Naive thymus-derived CD4-positive, alpha-beta T cell (primary cell): Measurements from ENCODE around the gene SAMM50. TPM values are rescaled to one million over a fixed set of nuclear protein-coding genes. Genes with fewer than 3 reads are reported as not detected.

ENCODE experiments used
- ATAC-seq: fragments of 150-1000 bp; cut with Tn5 transposase; 2 replicates; pipeline ENCODE4 v1.10.0; 2021; ENCODE audit warnings: mild to moderate bottlenecking, moderate library complexity
- CTCF ChIA-PET: fragments of 350-600 bp; sonication (Branson Sonifier 250); formaldehyde crosslinking; loops from one replicate; lab custom pipeline; 2021; ENCODE audit warnings: antibody characterized with exemption; lab: Charles Lee
- POLR2A ChIA-PET: fragments of 350-600 bp; sonication (Branson Sonifier 250); formaldehyde crosslinking; loops from one replicate; lab custom pipeline; 2021; ENCODE audit warnings: antibody characterized with exemption, inconsistent platforms; lab: Charles Lee
- DNase-seq, 9 donors: peaks; one replicate each; pipeline versions ENCODE4 v3.0.0 to v3.0.0-alpha.2; 2020 to 2022; ENCODE audit warnings: mixed read lengths in 1 of 9
- H3K27ac ChIP-seq: one replicate; pipeline ENCODE4 v1.7.0; 2013; ENCODE audit warnings: mild to moderate bottlenecking, low read depth, low read length, moderate library complexity
- H3K27me3 ChIP-seq, 2 donors: one replicate each; pipeline ENCODE4 v1.7.0; 2013; ENCODE audit warnings: low read length in 2 of 2, mild to moderate bottlenecking in 2 of 2, moderate library complexity in 2 of 2; ENCODE audit not compliant: control insufficient read depth in 2 of 2, insufficient read depth in 2 of 2
- H3K36me3 ChIP-seq, 3 experiments: 1 replicate in 2 of 3; 2 replicates in 1 of 3; pipeline ENCODE4 v1.7.0; 2013; ENCODE audit warnings: low read length in 3 of 3, mild to moderate bottlenecking in 3 of 3, moderate library complexity in 1 of 3; ENCODE audit not compliant: insufficient read depth in 3 of 3, control insufficient read depth in 2 of 3
- H3K4me1 ChIP-seq, 2 donors: one replicate each; pipeline ENCODE4 v1.7.0; 2013; ENCODE audit warnings: low read length in 2 of 2, mild to moderate bottlenecking in 2 of 2, moderate library complexity in 1 of 2; ENCODE audit not compliant: control insufficient read depth in 2 of 2, insufficient read depth in 2 of 2
- H3K4me3 ChIP-seq: 2 replicates; pipeline ENCODE4 v1.7.0; 2013; ENCODE audit warnings: mild to moderate bottlenecking, low read length
- H3K9me3 ChIP-seq, 3 experiments: 1 replicate in 2 of 3; 2 replicates in 1 of 3; pipeline ENCODE4 v1.7.0; 2013; ENCODE audit warnings: low read length in 3 of 3; ENCODE audit not compliant: control insufficient read depth in 2 of 3
- H3K27ac Mint-ChIP-seq, 9 donors: one replicate each; pipeline ENCODE4 v1.8.0; 2020 to 2022; ENCODE audit warnings: mixed read lengths in 9 of 9, mild to moderate bottlenecking in 8 of 9, moderate library complexity in 5 of 9, inconsistent platforms in 2 of 9
- H3K27me3 Mint-ChIP-seq, 5 donors: one replicate each; pipeline ENCODE4 v1.8.0; 2021 to 2022; ENCODE audit warnings: mixed read lengths in 5 of 5, mild to moderate bottlenecking in 1 of 5
- H3K36me3 Mint-ChIP-seq, 5 donors: one replicate each; pipeline ENCODE4 v1.8.0; 2020 to 2022; ENCODE audit warnings: mixed read lengths in 5 of 5, mild to moderate bottlenecking in 3 of 5, inconsistent platforms in 1 of 5
- H3K4me1 Mint-ChIP-seq, 7 donors: one replicate each; pipeline ENCODE4 v1.8.0; 2020 to 2022; ENCODE audit warnings: mixed read lengths in 7 of 7, mild to moderate bottlenecking in 3 of 7, inconsistent platforms in 1 of 7
- H3K4me3 Mint-ChIP-seq, 10 donors: one replicate each; pipeline ENCODE4 v1.8.0; 2020 to 2022; ENCODE audit warnings: mild to moderate bottlenecking in 10 of 10, mixed read lengths in 10 of 10, moderate library complexity in 6 of 10, inconsistent platforms in 2 of 10
- H3K9me3 Mint-ChIP-seq, 11 donors: one replicate each; pipeline ENCODE4 v1.8.0; 2020 to 2022; ENCODE audit warnings: mixed read lengths in 11 of 11, mild to moderate bottlenecking in 4 of 11, inconsistent platforms in 1 of 11, moderate library complexity in 1 of 11
- intact Hi-C, 2 donors: fragments of 100-400 bp; cut with micrococcal nuclease; formaldehyde crosslinking; loops; one replicate each; pipeline ENCODE4 v1.15.1; 2023
- polyA plus RNA-seq, 2 donors: library from polyadenylated mRNA; unstranded; fragments of 300-500 nt; fragmentation: Illumina TruSeq; gene quantifications; one replicate each; pipeline ENCODE4 v1.2.3, GENCODE V29; 2021
- total RNA-seq, 6 experiments: library from RNA in 5 of 6; stranded (reverse) in 5 of 6; gene quantifications; 1 replicate in 5 of 6; 2 replicates in 1 of 6; pipeline ENCODE4 v1.2.3 and lab custom pipeline; 2021 to 2026

The SAMM50 gene
- total and polyA plus RNA-seq, 7 experiments from 2014 or later = 25.9 to 62.3 (median 36.2) TPM

DNA sequence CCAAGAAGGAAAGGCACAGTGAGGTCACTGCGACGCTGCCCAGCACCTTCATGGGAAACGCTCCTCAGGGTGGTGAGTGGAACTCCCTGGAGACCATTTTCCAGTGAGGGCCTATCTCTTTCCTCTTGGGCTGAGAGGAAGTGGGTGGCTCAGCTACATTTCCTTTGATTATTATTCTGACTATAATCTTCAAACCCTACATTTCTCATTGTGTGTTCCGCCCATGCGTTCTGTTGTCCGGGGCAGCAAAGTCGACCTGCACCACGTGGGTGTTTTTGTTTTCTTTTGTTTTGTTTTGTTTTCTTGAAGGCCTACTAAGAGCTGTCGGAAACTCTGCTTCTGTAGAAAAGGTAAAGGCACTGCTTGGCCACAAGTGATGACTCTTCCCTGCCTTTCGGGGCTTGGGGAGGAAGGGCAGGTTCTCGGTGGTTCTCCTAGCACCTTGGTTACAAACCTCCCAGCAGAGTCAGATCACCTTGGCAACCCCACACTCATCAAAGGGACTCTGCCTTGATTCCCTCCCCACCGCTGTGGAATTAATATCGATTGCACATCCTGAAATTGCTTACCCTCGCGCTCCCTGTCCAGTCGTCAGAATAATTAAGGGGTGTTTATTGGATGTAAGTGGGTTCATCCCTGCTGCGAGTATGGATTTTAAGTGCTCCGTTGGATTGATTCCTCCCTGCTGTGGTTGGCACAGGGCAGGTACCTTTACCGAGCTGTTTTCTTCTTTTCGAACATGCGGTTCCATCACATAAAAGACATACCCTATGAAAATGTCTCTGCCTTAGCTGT, 76.1 kb downstream of the SAMM50 start:
- peak overlapping the region; percentile 3 to 68 (median 43) for H3K4me3 Mint-ChIP-seq
- no peak overlapping the region for H3K4me3 ChIP-seq
- peaks cover 0 to 5% (median 0%) of the 10 kb centered on the region in 5 donors for H3K36me3 Mint-ChIP-seq
- ATAC-seq = no peak
- no peaks in the 10 kb centered on the region for H3K36me3 ChIP-seq
- CTCF ChIA-PET = no interaction called here
- H3K4me1 Mint-ChIP-seq = peaks cover 13 to 46% (median 25%) of the 10 kb centered on the region in 7 donors
- H3K27ac Mint-ChIP-seq = peak overlapping the region in 5 of 9 donors; percentile 12 to 71 (median 65)
- H3K27ac ChIP-seq = no peak overlapping the region
- no peak for DNase-seq
- intact Hi-C loops = no loop called here
- peaks cover 9 to 15% of the 10 kb centered on the region in 2 donors for H3K4me1 ChIP-seq
- H3K27me3 ChIP-seq = no peaks in the 10 kb centered on the region
- H3K9me3 Mint-ChIP-seq = no peaks in the 10 kb centered on the region
- H3K27me3 Mint-ChIP-seq = peaks cover 0 to 18% (median 14%) of the 10 kb centered on the region in 5 donors
- POLR2A ChIA-PET = no interaction called here
- no peaks in the 10 kb centered on the region for H3K9me3 ChIP-seq

DNA sequence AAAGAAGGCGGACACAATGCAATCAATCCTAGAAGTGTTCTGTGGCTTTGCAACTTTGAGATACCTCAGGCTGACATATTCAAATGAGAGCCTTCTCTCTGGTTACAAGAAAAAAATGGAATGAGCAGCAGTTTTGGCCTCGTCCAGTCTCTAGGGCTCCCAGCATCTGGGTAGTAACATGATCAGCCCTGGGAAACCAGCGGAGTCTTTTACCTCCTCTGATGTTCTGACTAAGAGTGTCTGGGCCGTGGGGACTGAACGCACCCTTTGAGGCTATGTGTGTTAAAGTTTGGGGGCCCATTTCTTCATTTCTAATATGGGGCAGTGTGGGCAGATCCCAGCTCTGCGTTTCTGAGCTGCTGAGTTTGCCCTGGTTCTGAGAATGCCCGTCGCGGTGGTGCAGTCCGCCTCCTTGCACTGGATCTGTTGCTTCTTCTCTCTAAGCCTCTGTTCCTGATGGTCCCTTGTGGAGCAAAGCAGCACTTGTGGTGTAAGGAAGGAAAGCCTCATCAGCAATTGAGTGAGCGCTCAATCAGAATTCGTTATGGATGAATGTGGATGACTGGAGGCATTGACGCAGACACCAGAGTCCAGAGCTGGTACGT, 77.0 kb downstream of the SAMM50 start:
- Mint-ChIP-seq H3K36me3 (peaks cover 0 to 1% (median 0%) of the 10 kb centered on the region in 5 donors), H3K4me1 (peaks cover 5 to 37% (median 17%) of the 10 kb centered on the region in 7 donors), H3K4me3 (no peak overlapping the region), H3K27me3 (peaks cover 0 to 10% (median 6%) of the 10 kb centered on the region in 5 donors), H3K27ac (peak overlapping the region in 2 of 9 donors; percentile 9 to 69), H3K9me3 (no peaks in the 10 kb centered on the region)
- Histone ChIP-seq H3K36me3 (no peaks in the 10 kb centered on the region), H3K4me3 (no peak overlapping the region), H3K4me1 (peaks cover 3 to 13% of the 10 kb centered on the region in 2 donors), H3K9me3 (no peaks in the 10 kb centered on the region), H3K27ac (no peak overlapping the region), H3K27me3 (no peaks in the 10 kb centered on the region)
- ChIA-PET POLR2A (no interaction called here), CTCF (no interaction called here)
- intact Hi-C loops = no loop called here
- ATAC-seq (no peak), DNase-seq (no peak)

DNA sequence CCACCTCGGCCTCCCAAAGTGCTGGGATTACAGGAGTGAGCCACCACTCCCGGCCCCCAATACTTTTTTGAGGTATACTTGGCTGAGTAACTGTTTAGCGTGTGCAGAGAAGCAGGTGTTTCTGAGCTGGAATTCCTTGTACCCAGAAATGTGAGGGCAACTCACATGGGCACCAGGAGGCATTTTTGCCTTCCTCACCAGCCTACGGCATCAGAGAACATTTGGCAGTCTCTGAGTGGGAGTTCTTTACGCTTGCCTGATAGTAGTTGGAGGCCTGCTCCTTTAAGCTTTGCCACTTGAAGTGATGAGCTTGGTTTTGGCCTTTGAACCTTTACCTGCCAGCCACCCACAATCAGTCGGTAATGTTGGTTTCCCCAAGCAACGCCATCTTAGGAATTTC, 78.0 kb downstream of the SAMM50 start:
- no peak for ATAC-seq
- Histone ChIP-seq H3K4me1 (peaks cover 0 to 10% of the 10 kb centered on the region in 2 donors), H3K4me3 (no peak overlapping the region), H3K36me3 (no peaks in the 10 kb centered on the region), H3K27ac (no peak overlapping the region), H3K27me3 (no peaks in the 10 kb centered on the region), H3K9me3 (no peaks in the 10 kb centered on the region)
- DNase-seq = no peak
- no peaks in the 10 kb centered on the region for H3K9me3 Mint-ChIP-seq
- peaks cover 0 to 1% (median 0%) of the 10 kb centered on the region in 5 donors for H3K36me3 Mint-ChIP-seq
- intact Hi-C loops = no loop called here
- H3K27ac Mint-ChIP-seq = no peak overlapping the region
- H3K4me3 Mint-ChIP-seq = no peak overlapping the region
- CTCF ChIA-PET = no interaction called here
- POLR2A ChIA-PET = no interaction called here
- peaks cover 0 to 8% (median 7%) of the 10 kb centered on the region in 5 donors for H3K27me3 Mint-ChIP-seq
- peaks cover 4 to 30% (median 17%) of the 10 kb centered on the region in 7 donors for H3K4me1 Mint-ChIP-seq

DNA sequence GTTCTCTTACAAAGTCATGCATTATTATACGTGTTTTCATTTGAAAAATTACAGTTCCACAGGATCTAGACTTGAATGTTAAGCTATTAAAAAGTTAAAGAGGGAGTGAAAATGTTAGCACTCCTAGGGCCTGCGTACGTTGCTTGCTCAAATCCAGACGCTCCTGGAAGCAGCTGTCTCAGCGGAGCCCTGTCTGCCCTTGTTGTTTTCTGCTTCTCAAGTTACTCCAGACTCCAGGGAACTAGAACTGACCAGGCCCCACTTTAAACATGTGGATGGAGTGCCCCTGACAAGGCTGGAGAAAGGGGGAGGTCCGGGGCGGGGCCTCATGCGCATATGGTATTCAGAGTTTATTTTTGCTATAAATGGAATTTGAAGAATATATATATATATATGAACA, 78.5 kb downstream of the SAMM50 start:
- no peak overlapping the region for H3K27ac Mint-ChIP-seq
- no peaks in the 10 kb centered on the region for H3K9me3 Mint-ChIP-seq
- peaks cover 4 to 26% (median 17%) of the 10 kb centered on the region in 7 donors for H3K4me1 Mint-ChIP-seq
- Histone ChIP-seq H3K9me3 (no peaks in the 10 kb centered on the region), H3K36me3 (no peaks in the 10 kb centered on the region), H3K4me1 (peaks cover 0 to 10% of the 10 kb centered on the region in 2 donors), H3K4me3 (no peak overlapping the region), H3K27me3 (no peaks in the 10 kb centered on the region), H3K27ac (no peak overlapping the region)
- DNase-seq (no peak), ATAC-seq (no peak)
- ChIA-PET CTCF (no interaction called here), POLR2A (no interaction called here)
- H3K4me3 Mint-ChIP-seq = no peak overlapping the region
- H3K36me3 Mint-ChIP-seq = peaks cover 0 to 1% (median 0%) of the 10 kb centered on the region in 5 donors
- intact Hi-C loops = no loop called here
- H3K27me3 Mint-ChIP-seq = peaks cover 0 to 7% (median 5%) of the 10 kb centered on the region in 5 donors

DNA sequence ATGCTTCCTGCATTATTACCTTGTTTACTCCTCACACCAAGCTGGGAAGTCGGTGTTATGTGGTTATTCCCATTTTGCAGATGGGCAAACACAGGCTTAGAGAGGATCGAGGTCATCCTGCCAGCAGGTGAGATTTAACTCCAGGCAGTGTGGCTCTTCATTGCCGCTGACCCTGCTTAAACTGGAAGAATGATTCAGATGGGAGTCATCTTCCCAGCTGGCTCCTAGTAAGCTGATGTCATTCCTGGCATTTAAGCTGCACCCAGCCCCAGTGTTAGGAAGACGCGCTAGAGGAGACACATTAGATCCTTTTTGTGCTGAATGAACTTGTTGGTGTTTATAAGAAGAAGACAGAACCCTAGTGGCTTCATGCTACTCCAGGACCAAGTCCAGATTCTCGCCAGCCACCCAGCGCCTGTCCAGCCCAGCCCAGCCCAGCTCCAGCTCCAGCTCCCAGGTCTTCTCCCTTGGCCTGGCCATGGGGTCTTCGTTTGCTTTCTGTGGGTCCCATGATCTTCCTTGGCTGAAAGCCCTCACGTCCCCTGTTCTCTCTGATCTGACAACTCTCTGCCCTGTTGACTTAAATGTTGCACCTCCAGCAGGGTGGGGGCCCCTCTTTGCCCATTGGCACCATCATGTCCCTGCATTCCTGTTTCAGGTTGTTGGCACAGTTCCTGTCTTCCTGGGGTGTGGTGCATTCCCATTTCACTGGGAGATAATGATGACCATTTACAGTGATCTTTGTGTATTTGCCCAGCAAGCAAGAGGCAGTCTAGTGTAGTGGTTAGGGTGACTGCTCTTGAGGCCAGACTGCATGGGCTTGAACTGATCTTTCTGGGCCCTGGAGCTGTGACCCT, 82.5 kb downstream of the SAMM50 start:
- no peak overlapping the region for H3K27ac Mint-ChIP-seq
- no peaks in the 10 kb centered on the region for H3K36me3 ChIP-seq
- H3K4me3 Mint-ChIP-seq = no peak overlapping the region
- no peak overlapping the region for H3K27ac ChIP-seq
- POLR2A ChIA-PET = interaction anchor here (0.7 kb wide), 1 partner anchor 1391 kb away, joined by 3 read pairs; no protein-coding TSS in a partner anchor
- H3K9me3 Mint-ChIP-seq = peaks cover 0 to 2% (median 0%) of the 10 kb centered on the region in 11 donors
- no peaks in the 10 kb centered on the region for H3K9me3 ChIP-seq
- intact Hi-C loops = no loop called here
- CTCF ChIA-PET = no interaction called here
- H3K27me3 ChIP-seq = no peaks in the 10 kb centered on the region
- no peak overlapping the region for H3K4me3 ChIP-seq
- peaks cover 0 to 23% (median 6%) of the 10 kb centered on the region in 7 donors for H3K4me1 Mint-ChIP-seq
- no peak for ATAC-seq
- no peak for DNase-seq
- H3K36me3 Mint-ChIP-seq = peaks cover 0 to 3% (median 2%) of the 10 kb centered on the region in 5 donors
- H3K4me1 ChIP-seq = no peaks in the 10 kb centered on the region
- peaks cover 0 to 7% (median 5%) of the 10 kb centered on the region in 5 donors for H3K27me3 Mint-ChIP-seq

DNA sequence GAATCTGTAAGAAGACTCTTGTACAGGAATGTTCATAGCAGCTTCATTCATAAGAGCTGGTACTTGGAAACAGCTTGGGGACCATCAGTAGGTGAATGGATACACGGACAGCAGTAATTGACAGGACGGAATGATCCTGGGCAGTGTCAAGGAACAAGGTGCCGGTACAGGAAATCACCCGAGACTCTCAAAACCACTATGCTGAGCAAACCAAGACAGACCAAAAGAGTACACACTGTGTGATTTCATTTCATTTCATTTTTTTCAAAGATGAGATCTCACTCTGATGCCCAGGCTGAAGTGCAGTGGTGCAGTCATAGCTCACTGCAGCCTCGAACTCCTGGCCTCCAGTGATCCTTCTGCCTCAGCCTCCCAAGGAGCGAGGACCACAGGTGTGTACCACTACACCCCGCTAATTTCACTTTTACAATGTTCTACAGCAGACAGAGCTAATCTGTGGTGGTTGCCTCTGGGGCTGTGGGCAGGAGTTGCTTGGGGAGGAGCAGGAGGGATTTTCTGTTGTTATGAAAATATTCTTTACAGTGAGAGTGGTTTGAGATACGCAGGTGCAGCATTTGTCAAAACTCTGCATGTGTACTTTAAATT, 84.4 kb downstream of the SAMM50 start:
- Histone ChIP-seq H3K4me3 (no peak overlapping the region), H3K27ac (no peak overlapping the region), H3K36me3 (no peaks in the 10 kb centered on the region), H3K9me3 (no peaks in the 10 kb centered on the region), H3K4me1 (no peaks in the 10 kb centered on the region), H3K27me3 (no peaks in the 10 kb centered on the region)
- Mint-ChIP-seq H3K4me3 (no peak overlapping the region), H3K27me3 (peaks cover 0 to 7% (median 5%) of the 10 kb centered on the region in 5 donors), H3K36me3 (peaks cover 0 to 3% (median 2%) of the 10 kb centered on the region in 5 donors), H3K27ac (no peak overlapping the region), H3K9me3 (peaks cover 0 to 2% (median 0%) of the 10 kb centered on the region in 11 donors), H3K4me1 (peaks cover 0 to 26% (median 8%) of the 10 kb centered on the region in 7 donors)
- ATAC-seq (no peak), DNase-seq (no peak)
- ChIA-PET POLR2A (no interaction called here), CTCF (no interaction called here)
- intact Hi-C loops = no loop called here
